Heart left ventricle (tissue), 13 donors: ENCODE data around the gene ZNF740.

Experiments used
- CTCF ChIP-seq, 12 donors: fragments of 200-600 bp; sonication (generic) in 4 of 12; IDR thresholded peaks; one replicate each; pipeline versions ENCODE4 v1.5.0 to v1.8.0; 2018 to 2022; ENCODE audit warnings: antibody characterized with exemption in 12 of 12, mild to moderate bottlenecking in 5 of 12
- POLR2A ChIP-seq, 2 donors: fragments of 450-650 bp; IDR thresholded peaks; one replicate each; pipeline ENCODE4 v1.6.1; 2017; ENCODE audit warnings: antibody characterized with exemption in 2 of 2, mild to moderate bottlenecking in 2 of 2, moderate library complexity in 2 of 2
- donor health status: ischemic (EF 13 %, LVEDD 7.1; RV severe dilation, severe dysfunction).
- donor health status: DM: no; HTN: yes; CAD: no.
- donor health status: DM: no; HTN: no; CAD: no.
- donor health status: ischemic (EF 25% LVEDD 6.9; RV normal size, moderate dysfunction).
- donor health status: ischemic (EF 25% LVEDD 5.7; RV mildly dilated, moderate dysfunction).
- donor health status: ischemic (EF 35%, LVEDD 5.7; RV mildly dilated, moderate dysfunction).
- donor health status: nonischemic (EF 11% LVEDD 7.7; RV severe dilation, severe dysfunction).
- donor health status: DM: yes; HTN: yes; CAD: no.
- donor health status: PGD.
- donor health status: ischemic (EF 29% LVEDD 5.4; RV normal size, mild dysfunction).
- donor health status: nonischemic (EF 23%, LVEDD 6.1; RV moderate dilation, normal function).

- TF ChIP-seq CTCF (IDR thresholded peaks at IDR 0.05) = no peak
- TF ChIP-seq POLR2A (IDR thresholded peaks at IDR 0.05) = no peak
Observed at GRCh38 chr12:53236443-53237111, 56.1 kb downstream of the ZNF740 start.
